GM21529 (cell line): ENCODE measurements around the gene NXN.
"Not testable (repeated sequence)": the region's sequence is repeated elsewhere in the genome, so short reads cannot be mapped to it uniquely, and the experiment has no call there.

ENCODE experiments used
- ATAC-seq: cut with Tn5 transposase; IDR thresholded peaks from one replicate; pipeline ENCODE4 v1.9.1; 2021; ENCODE audit not compliant: unreplicated experiment

The NXN gene

GRCh38 chr17:956905-957304 is 22.7 kb downstream of the NXN start:
- ATAC-seq = no peak

GRCh38 chr17:954431-955164 is 25.0 kb downstream of the NXN start:
- no peak for ATAC-seq

- no peak for ATAC-seq
These were observed 25.8 kb downstream of the NXN start for GRCh38 chr17:953767-954166.

- ATAC-seq = not testable (repeated sequence)
These were observed 27.0 kb downstream of the NXN start for GRCh38 chr17:952592-952991.

GRCh38 chr17:951325-952132 is 28.0 kb downstream of the NXN start:
- ATAC-seq = no peak

- no peak for ATAC-seq
These were observed 29.8 kb downstream of the NXN start for GRCh38 chr17:949623-950303.

- ATAC-seq = no peak
These were observed 31.2 kb downstream of the NXN start for GRCh38 chr17:948284-948852.

- ATAC-seq = no peak
These were observed 32.9 kb downstream of the NXN start for GRCh38 chr17:946510-947236.

GRCh38 chr17:945672-946071 is 33.9 kb downstream of the NXN start:
- no peak for ATAC-seq

GRCh38 chr17:944266-944826 is 35.2 kb downstream of the NXN start:
- ATAC-seq = no peak

- no peak for ATAC-seq
These were observed 44.1 kb downstream of the NXN start for GRCh38 chr17:935485-935884.

GRCh38 chr17:933312-934073 is 46.1 kb downstream of the NXN start:
- no peak for ATAC-seq

- ATAC-seq = no peak
These were observed 49.3 kb downstream of the NXN start for GRCh38 chr17:930258-930657.

GRCh38 chr17:929586-929985 is 50.0 kb downstream of the NXN start:
- no peak for ATAC-seq

- no peak for ATAC-seq
These were observed 51.7 kb downstream of the NXN start for GRCh38 chr17:927611-928461.

GRCh38 chr17:925817-926216 is 53.8 kb downstream of the NXN start:
- no peak for ATAC-seq

GRCh38 chr17:924711-925475 is 54.7 kb downstream of the NXN start:
- no peak for ATAC-seq

- not testable (repeated sequence) for ATAC-seq
These were observed 55.3 kb downstream of the NXN start for GRCh38 chr17:924306-924705.
